Left lung (tissue), 10 donors: ENCODE measurements around the gene CCDC187. TPM values are rescaled to one million over a fixed set of nuclear protein-coding genes. Genes with fewer than 3 reads are reported as not detected.

Experiments
- ATAC-seq: fragments of 200-7000 bp; cut with Tn5 transposase; one replicate; pipeline ENCODE4 v1.9.1; 2020; ENCODE audit warnings: moderate library complexity
- DNase-seq, 4 donors: peaks; one replicate each; pipeline ENCODE4 v3.0.0-alpha.2; 2013 to 2020
- H3K27ac ChIP-seq, 2 donors: fragments of 200-600 bp; sonication (generic) in 1 of 2; one replicate each; pipeline versions ENCODE4 v1.5.0 to v1.8.0; 2020 to 2021
- H3K27me3 ChIP-seq, 2 donors: fragments of 200-600 bp; sonication (generic) in 1 of 2; one replicate each; pipeline versions ENCODE4 v1.5.0 to v1.8.0; 2020 to 2021
- H3K36me3 ChIP-seq, 2 donors: fragments of 200-600 bp; sonication (generic) in 1 of 2; one replicate each; pipeline versions ENCODE4 v1.5.0 to v1.8.0; 2020 to 2021
- H3K4me1 ChIP-seq, 2 donors: fragments of 200-600 bp; one replicate each; pipeline ENCODE4 v1.8.0; 2021
- H3K4me3 ChIP-seq, 2 donors: fragments of 200-600 bp; sonication (generic) in 1 of 2; one replicate each; pipeline versions ENCODE4 v1.5.0 to v1.8.0; 2020 to 2021; ENCODE audit warnings: mild to moderate bottlenecking in 1 of 2
- H3K9me3 ChIP-seq, 2 donors: fragments of 200-600 bp; sonication (generic) in 1 of 2; one replicate each; pipeline versions ENCODE4 v1.5.0 to v1.8.0; 2020 to 2021
- CTCF ChIP-seq, 2 donors: fragments of 200-600 bp; sonication (generic) in 1 of 2; IDR thresholded peaks; one replicate each; pipeline versions ENCODE4 v1.5.0 to v1.8.0; 2021; ENCODE audit warnings: antibody characterized with exemption in 2 of 2
- intact Hi-C, 2 donors: fragments of 100-400 bp; cut with DNase I; formaldehyde crosslinking; loops; one replicate each; pipeline versions ENCODE4 v1.11.2 to v1.14.2; 2022
- polyA plus RNA-seq, 6 donors: library from polyadenylated mRNA; unstranded; fragments of 120-200 nt; gene quantifications; one replicate each; pipeline ENCODE4 v1.2.1, GENCODE V29; 2013; ENCODE audit not compliant: insufficient read length in 6 of 6
- total RNA-seq, 2 donors: library from RNA; stranded (reverse); fragmentation: NEBNext Ultra II Directional; extraction: Animal tissue kit (Norgen Biotek cat#: 25700); gene quantifications; one replicate each; pipeline ENCODE4 v1.2.1, GENCODE V29; 2021
- donor health status: DM: no; HTN: yes; CAD: no.
- donor health status: DM: no; HTN: no; CAD: no.

The CCDC187 gene
- total and polyA plus RNA-seq, 8 donors, result 0.47 to 3.0 (median 1.9) TPM

GRCh38 chr9:136261686-136262430, 42.0 kb downstream of the CCDC187 start:
- TF ChIP-seq CTCF (IDR thresholded peaks at IDR 0.05), result no peak
- no peak overlapping the region for H3K4me3 ChIP-seq
- H3K9me3 ChIP-seq, result no peaks in the 10 kb centered on the region
- peak in 1 of 4 donors; percentile 72 for DNase-seq
- peaks cover 0 to 20% of the 10 kb centered on the region in 2 donors for H3K27me3 ChIP-seq
- ATAC-seq, result no peak
- intact Hi-C loops, result no loop called here
- H3K4me1 ChIP-seq, result no peaks in the 10 kb centered on the region
- H3K36me3 ChIP-seq, result no peaks in the 10 kb centered on the region
- no peak overlapping the region for H3K27ac ChIP-seq

- no peaks in the 10 kb centered on the region for H3K36me3 ChIP-seq
- ATAC-seq, result no peak
- TF ChIP-seq CTCF (IDR thresholded peaks at IDR 0.05), result no peak
These were observed 42.9 kb downstream of the CCDC187 start for GRCh38 chr9:136260936-136261472.

GRCh38 chr9:136260521-136260920, 43.4 kb downstream of the CCDC187 start:
- intact Hi-C loops, result no loop called here
- Histone ChIP-seq H3K27ac (no peak overlapping the region), H3K36me3 (no peaks in the 10 kb centered on the region), H3K27me3 (peaks cover 0 to 31% of the 10 kb centered on the region in 2 donors), H3K9me3 (no peaks in the 10 kb centered on the region), H3K4me1 (no peaks in the 10 kb centered on the region), H3K4me3 (no peak overlapping the region)
- peak in 1 of 4 donors; percentile 48 for DNase-seq
- no peak for ATAC-seq
- TF ChIP-seq CTCF (IDR thresholded peaks at IDR 0.05), result no peak

More at GRCh38 chr9:136260936-136261472, 42.9 kb downstream of the CCDC187 start:
- no peaks in the 10 kb centered on the region for H3K9me3 ChIP-seq
- peaks cover 0 to 26% of the 10 kb centered on the region in 2 donors for H3K27me3 ChIP-seq
- H3K4me1 ChIP-seq, result no peaks in the 10 kb centered on the region
- intact Hi-C loops, result no loop called here
- peak in 1 of 4 donors; percentile 66 for DNase-seq
- H3K4me3 ChIP-seq, result no peak overlapping the region
- H3K27ac ChIP-seq, result no peak overlapping the region

GRCh38 chr9:136259836-136260235, 44.1 kb downstream of the CCDC187 start:
- H3K4me1 ChIP-seq, result no peaks in the 10 kb centered on the region
- H3K27me3 ChIP-seq, result peaks cover 0 to 38% of the 10 kb centered on the region in 2 donors
- DNase-seq (peak in 1 of 4 donors; percentile 74), ATAC-seq (no peak)
- H3K9me3 ChIP-seq, result no peaks in the 10 kb centered on the region
- intact Hi-C loops, result no loop called here
- no peak for TF ChIP-seq CTCF (IDR thresholded peaks at IDR 0.05)
- no peak overlapping the region for H3K4me3 ChIP-seq
- H3K36me3 ChIP-seq, result no peaks in the 10 kb centered on the region
- H3K27ac ChIP-seq, result no peak overlapping the region

- intact Hi-C loops, result no loop called here
- no peak overlapping the region for H3K27ac ChIP-seq
- DNase-seq, result peak in 1 of 4 donors; percentile 47
- no peaks in the 10 kb centered on the region for H3K36me3 ChIP-seq
- TF ChIP-seq CTCF (IDR thresholded peaks at IDR 0.05), result no peak
- H3K4me3 ChIP-seq, result no peak overlapping the region
- no peaks in the 10 kb centered on the region for H3K9me3 ChIP-seq
- no peaks in the 10 kb centered on the region for H3K4me1 ChIP-seq
- H3K27me3 ChIP-seq, result peaks cover 0 to 42% of the 10 kb centered on the region in 2 donors
- ATAC-seq, result no peak
These were observed 44.4 kb downstream of the CCDC187 start for GRCh38 chr9:136259517-136259813.
